Hematopoietic multipotent progenitor cell treated with erythropoietin and hydrocortisone succinate and interleukin-3 and kit ligand, for 4 days (in vitro differentiated cells): Measurements from ENCODE around the gene MLC1.

ENCODE experiments used
- DNase-seq: peaks from one replicate; pipeline ENCODE4 v3.0.0-alpha.2; 2015

MLC1 gene

GRCh38 chr22:50014053-50014501 lies 71.1 kb downstream of the MLC1 start:
- no peak for DNase-seq

- DNase-seq: no peak
Measured at GRCh38 chr22:50012211-50013181, 72.7 kb downstream of the MLC1 start, which contains the start of gene IL17REL. IL17REL (minus strand) TSS chr22:50012765; CDS start chr22:50012646, 119 bp downstream.

- DNase-seq: no peak
Measured at GRCh38 chr22:50011447-50012210, 73.6 kb downstream of the MLC1 start.

- no peak for DNase-seq
Measured at GRCh38 chr22:50010676-50011446, 74.4 kb downstream of the MLC1 start.

- DNase-seq: no peak
Measured at GRCh38 chr22:50009765-50010675, 75.2 kb downstream of the MLC1 start.
